ACHN (cell line): ENCODE results near the gene VEZF1.

ENCODE experiments used
- DNase-seq: peaks from one replicate; pipeline ENCODE4 v3.0.0-alpha.2; 2015
- in situ Hi-C: cut with HindIII; loops from 2 replicates; pipeline ENCODE4 v1.10.0; 2017; ENCODE audit warnings: low sequenced_read_pairs, low pct_ligation_motif_present, low pct_unique_long_range_greater_than_20kb

VEZF1 gene

GRCh38 chr17:57987581-57988300 is at the start of gene VEZF1:
Gene VEZF1 (minus strand): TSS chr17:57988254. CDS start chr17:57988111, 143 bp downstream.
- in situ Hi-C loops = no loop called here

GRCh38 chr17:58032691-58033415 is 44.8 kb upstream of the VEZF1 start:
- in situ Hi-C loops = no loop called here

More at GRCh38 chr17:57987581-57988300, at the start of gene VEZF1:
- peak; percentile 76 for DNase-seq

GRCh38 chr17:58028578-58028977 is 40.5 kb upstream of the VEZF1 start:
- in situ Hi-C loops = no loop called here

More at GRCh38 chr17:58032691-58033415, 44.8 kb upstream of the VEZF1 start:
- DNase-seq = no peak

GRCh38 chr17:58020401-58020800 is 32.3 kb upstream of the VEZF1 start:
- DNase-seq = no peak
- in situ Hi-C loops = no loop called here

More at GRCh38 chr17:58028578-58028977, 40.5 kb upstream of the VEZF1 start:
- DNase-seq = no peak

GRCh38 chr17:58019521-58019920 is 31.5 kb upstream of the VEZF1 start:
- in situ Hi-C loops = no loop called here
- no peak for DNase-seq

- in situ Hi-C loops = no loop called here
- DNase-seq = no peak
Measured at GRCh38 chr17:58019039-58019438, 31.0 kb upstream of the VEZF1 start.

- DNase-seq = no peak
- in situ Hi-C loops = no loop called here
Measured at GRCh38 chr17:58010067-58010799, 22.2 kb upstream of the VEZF1 start.

GRCh38 chr17:58007781-58008706 is 20.0 kb upstream of the VEZF1 start:
- in situ Hi-C loops = no loop called here
- no peak for DNase-seq

GRCh38 chr17:58006924-58007780 is 19.1 kb upstream of the VEZF1 start, which contains the start of gene SRSF1:
Gene SRSF1 (minus strand): TSS chr17:58007246. CDS start chr17:58007137, 109 bp downstream.
- in situ Hi-C loops = no loop called here
- peak; percentile 99 for DNase-seq

GRCh38 chr17:58006560-58006923 is 18.5 kb upstream of the VEZF1 start:
- DNase-seq = peak; percentile 80
- in situ Hi-C loops = no loop called here

- in situ Hi-C loops = no loop called here
- no peak for DNase-seq
Measured at GRCh38 chr17:58005728-58006559, 17.9 kb upstream of the VEZF1 start.

- DNase-seq = no peak
- in situ Hi-C loops = no loop called here
Measured at GRCh38 chr17:58005031-58005727, 17.1 kb upstream of the VEZF1 start.

- no peak for DNase-seq
- in situ Hi-C loops = no loop called here
Measured at GRCh38 chr17:58004060-58004459, 16.0 kb upstream of the VEZF1 start.

- DNase-seq = no peak
- in situ Hi-C loops = no loop called here
Measured at GRCh38 chr17:58002973-58003372, 14.9 kb upstream of the VEZF1 start.

- in situ Hi-C loops = no loop called here
Measured at GRCh38 chr17:58002154-58002948, 14.3 kb upstream of the VEZF1 start.

More at GRCh38 chr17:58002154-58002948, 14.3 kb upstream of the VEZF1 start:
- no peak for DNase-seq
